Measurements from ENCODE around the gene TAS2R43. TPM values are rescaled to one million over a fixed set of nuclear protein-coding genes. Genes with fewer than 3 reads are reported as not detected.
"Not testable (repeated sequence)": the region's sequence is repeated elsewhere in the genome, so short reads cannot be mapped to it uniquely, and the experiment has no call there.

Gene TAS2R43
- total RNA-seq, 1 experiment from 2014 or later: 1.6 TPM

- no peak for DNase-seq (ENCODE audit: low read depth)
Measured at GRCh38 chr12:11059784-11060183, 32.3 kb downstream of the TAS2R43 start.

- no peak for DNase-seq (ENCODE audit: low read depth)
Measured at GRCh38 chr12:11059041-11059440, 33.1 kb downstream of the TAS2R43 start.

- DNase-seq (ENCODE audit: low read depth): no peak
Measured at GRCh38 chr12:11055306-11055705, 36.8 kb downstream of the TAS2R43 start.

- not testable (repeated sequence) for DNase-seq (ENCODE audit: low read depth)
Measured at GRCh38 chr12:11049806-11050531, 42.1 kb downstream of the TAS2R43 start.

GRCh38 chr12:11041366-11041765 is 50.7 kb downstream of the TAS2R43 start:
- not testable (repeated sequence) for DNase-seq (ENCODE audit: low read depth)

Other genes with a start within 250 kb of the TAS2R43 start
- gene PRR4, start 242.8 kb downstream of the TAS2R43 start, total RNA-seq (2014; rRNA removed; shearing (Covaris generic)): 0.74 TPM in 1 of 2 replicates, not detected in the other
- gene PRH1, start 208.1 kb downstream of the TAS2R43 start, total RNA-seq (2014; rRNA removed; shearing (Covaris generic)): 1.1 and 6.4 TPM in 2 replicates
- gene TAS2R13, start 182.8 kb downstream of the TAS2R43 start, total RNA-seq (2014; rRNA removed; shearing (Covaris generic)): 0.29 TPM in 1 of 2 replicates, not detected in the other
- gene PRH2, start 163.1 kb downstream of the TAS2R43 start, total RNA-seq (2014; rRNA removed; shearing (Covaris generic)): not detected in 2 replicates
- gene TAS2R14, start 153.1 kb downstream of the TAS2R43 start, total RNA-seq (2014; rRNA removed; shearing (Covaris generic)): 0.15 TPM in 1 of 2 replicates, not detected in the other
- gene TAS2R50, start 105.4 kb downstream of the TAS2R43 start, total RNA-seq (2014; rRNA removed; shearing (Covaris generic)): 0.34 TPM in 1 of 2 replicates, not detected in the other
- 0.74 TPM in 1 of 2 replicates, not detected in the other for gene TAS2R20, start 94.0 kb downstream of the TAS2R43 start, total RNA-seq (2014; rRNA removed; shearing (Covaris generic))
- 9.0 TPM in 1 of 2 replicates, not detected in the other for gene TAS2R19, start 69.7 kb downstream of the TAS2R43 start, total RNA-seq (2014; rRNA removed; shearing (Covaris generic))
- 0.97 TPM in 1 of 2 replicates, not detected in the other for gene TAS2R31, start 60.9 kb downstream of the TAS2R43 start, total RNA-seq (2014; rRNA removed; shearing (Covaris generic))
- gene TAS2R46, start 30.0 kb downstream of the TAS2R43 start, total RNA-seq (2014; rRNA removed; shearing (Covaris generic)): not detected in 2 replicates
- gene TAS2R30, start 42.3 kb upstream of the TAS2R43 start, total RNA-seq (2014; rRNA removed; shearing (Covaris generic)): 0.46 TPM in 1 of 2 replicates, not detected in the other
- 7.7 and 7.9 TPM in 2 replicates for gene SMIM10L1, start 78.9 kb upstream of the TAS2R43 start, total RNA-seq (2014; rRNA removed; shearing (Covaris generic))
- not detected in 2 replicates for gene TAS2R42, start 94.6 kb upstream of the TAS2R43 start, total RNA-seq (2014; rRNA removed; shearing (Covaris generic))
- not detected in 2 replicates for gene PRB3, start 177.4 kb upstream of the TAS2R43 start, total RNA-seq (2014; rRNA removed; shearing (Covaris generic))
- gene PRB4, start 218.1 kb upstream of the TAS2R43 start, total RNA-seq (2014; rRNA removed; shearing (Covaris generic)): not detected in 2 replicates

Measured in Daoy (cell line).